Measurements from ENCODE around the gene USP49. TPM values are rescaled to one million over a fixed set of nuclear protein-coding genes. Genes with fewer than 3 reads are reported as not detected.
A peak's percentile ranks its signal among the peaks of the same experiment; 100 is the strongest.

Gene USP49
- total and polyA plus RNA-seq, 2 of the 13 experiments (the other 11 are each of a cell fraction or from before 2014, with no cell fraction given), result 2.9 to 4.3 TPM

DNA sequence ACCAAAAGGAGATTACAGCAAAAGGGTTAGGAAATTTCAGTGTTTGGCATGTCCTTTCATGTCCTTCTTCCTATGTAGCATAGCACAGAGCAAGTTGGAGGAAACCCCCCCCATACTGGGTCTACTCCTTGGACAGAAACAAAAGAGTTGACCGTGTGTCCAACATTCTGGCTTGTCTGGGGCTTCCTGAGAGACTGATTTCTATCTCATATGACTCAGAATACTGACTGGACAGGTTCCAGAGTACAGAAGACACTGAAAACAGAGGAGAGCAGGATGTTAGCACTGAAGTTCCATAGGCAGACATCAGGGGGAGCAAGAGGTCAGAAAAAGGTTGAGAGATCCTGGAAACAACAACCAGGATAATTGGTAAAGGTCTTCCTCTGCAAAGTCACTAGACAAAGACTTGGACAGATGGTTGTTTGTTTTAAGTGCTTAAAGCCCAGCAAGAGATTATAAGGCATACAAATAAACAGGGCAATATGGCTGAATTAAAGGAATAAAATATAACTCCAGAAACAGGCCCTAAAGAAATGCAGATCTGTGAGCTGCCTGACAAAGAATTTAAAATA lies 48.4 kb downstream of the USP49 start (continued):
- TF ChIP-seq PRMT3 (CRISPR knock-in tag; IDR thresholded peaks at IDR 0.05; ENCODE audit: borderline replicate concordance, low read depth), result no peak
- no peak for TF ChIP-seq ZNF343 (CRISPR knock-in tag; IDR thresholded peaks at IDR 0.05)
- no peak for TF ChIP-seq ZKSCAN8 (CRISPR knock-in tag; IDR thresholded peaks at IDR 0.05; ENCODE audit: borderline replicate concordance)
- TF ChIP-seq MZF1 (CRISPR knock-in tag; IDR thresholded peaks at IDR 0.05; ENCODE audit: borderline replicate concordance), result no peak
- no peak for TF ChIP-seq ZNF264 (CRISPR knock-in tag; IDR thresholded peaks at IDR 0.05)
- TF ChIP-seq KLF16 (CRISPR knock-in tag; IDR thresholded peaks at IDR 0.05), result no peak
- no peak for TF ChIP-seq THAP7 (CRISPR knock-in tag; IDR thresholded peaks at IDR 0.05)
- TF ChIP-seq, protein P1, sequence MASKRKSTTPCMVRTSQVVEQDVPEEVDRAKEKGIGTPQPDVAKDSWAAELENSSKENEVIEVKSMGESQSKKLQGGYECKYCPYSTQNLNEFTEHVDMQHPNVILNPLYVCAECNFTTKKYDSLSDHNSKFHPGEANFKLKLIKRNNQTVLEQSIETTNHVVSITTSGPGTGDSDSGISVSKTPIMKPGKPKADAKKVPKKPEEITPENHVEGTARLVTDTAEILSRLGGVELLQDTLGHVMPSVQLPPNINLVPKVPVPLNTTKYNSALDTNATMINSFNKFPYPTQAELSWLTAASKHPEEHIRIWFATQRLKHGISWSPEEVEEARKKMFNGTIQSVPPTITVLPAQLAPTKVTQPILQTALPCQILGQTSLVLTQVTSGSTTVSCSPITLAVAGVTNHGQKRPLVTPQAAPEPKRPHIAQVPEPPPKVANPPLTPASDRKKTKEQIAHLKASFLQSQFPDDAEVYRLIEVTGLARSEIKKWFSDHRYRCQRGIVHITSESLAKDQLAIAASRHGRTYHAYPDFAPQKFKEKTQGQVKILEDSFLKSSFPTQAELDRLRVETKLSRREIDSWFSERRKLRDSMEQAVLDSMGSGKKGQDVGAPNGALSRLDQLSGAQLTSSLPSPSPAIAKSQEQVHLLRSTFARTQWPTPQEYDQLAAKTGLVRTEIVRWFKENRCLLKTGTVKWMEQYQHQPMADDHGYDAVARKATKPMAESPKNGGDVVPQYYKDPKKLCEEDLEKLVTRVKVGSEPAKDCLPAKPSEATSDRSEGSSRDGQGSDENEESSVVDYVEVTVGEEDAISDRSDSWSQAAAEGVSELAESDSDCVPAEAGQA (IDR thresholded peaks at IDR 0.05; ENCODE audit: low read depth), result no peak
- TF ChIP-seq, protein P1 (CRISPR knock-in tag; IDR thresholded peaks at IDR 0.05; ENCODE audit: borderline replicate concordance), result no peak
- no peak for TF ChIP-seq SATB2 (CRISPR knock-in tag; IDR thresholded peaks at IDR 0.05)
- no peak for TF ChIP-seq TRIM22 (IDR thresholded peaks at IDR 0.05)
- TF ChIP-seq MAFG (CRISPR knock-in tag; IDR thresholded peaks at IDR 0.05), result no peak
- TF ChIP-seq ZNF263 (CRISPR knock-in tag; IDR thresholded peaks at IDR 0.05), result no peak
- TF ChIP-seq ATF7 (IDR thresholded peaks at IDR 0.05), result no peak
- TF ChIP-seq ATF7 (CRISPR knock-in tag; IDR thresholded peaks at IDR 0.05), result no peak
- peak in 1 of 2 experiments; percentile 34; a peak in 1 of 4 replicates for TF ChIP-seq POLR2A (IDR thresholded peaks at IDR 0.05; ENCODE audit: insufficient read depth in 1 of 2, low read depth in 2 of 2, low read length in 2 of 2)
- no peak for TF ChIP-seq KLF11 (CRISPR knock-in tag; IDR thresholded peaks at IDR 0.05)
- TF ChIP-seq ERF (CRISPR knock-in tag; IDR thresholded peaks at IDR 0.05), result peak; percentile 70; the same call in 1 of the 2 replicates
- no peak for TF ChIP-seq ZBTB39 (CRISPR knock-in tag; IDR thresholded peaks at IDR 0.05)
- no peak for TF ChIP-seq ZNF619 (CRISPR knock-in tag; IDR thresholded peaks at IDR 0.05)
- no peak for TF ChIP-seq ELK4 (CRISPR knock-in tag; IDR thresholded peaks at IDR 0.05; ENCODE audit: borderline replicate concordance)
